ENCODE measurements around the gene PCDHGB3.

PCDHGB3 gene

GRCh38 chr5:141421489-141421855 is 51.4 kb downstream of the PCDHGB3 start:
- DNase-seq: no peak
